CD8-positive, alpha-beta memory T cell (primary cell): Measurements from ENCODE around the gene POLK. TPM values are rescaled to one million over a fixed set of nuclear protein-coding genes. Genes with fewer than 3 reads are reported as not detected.

Experiments used
- CTCF ChIA-PET: fragments of 350-600 bp; sonication (Branson Sonifier 250); formaldehyde crosslinking; loops from one replicate; lab custom pipeline; 2021; ENCODE audit warnings: antibody characterized with exemption; lab: Charles Lee
- POLR2A ChIA-PET: fragments of 350-600 bp; sonication (Branson Sonifier 250); formaldehyde crosslinking; loops from one replicate; lab custom pipeline; 2021; ENCODE audit warnings: antibody characterized with exemption; lab: Charles Lee
- DNase-seq, 5 donors: peaks; one replicate each; pipeline versions ENCODE4 v3.0.0 to v3.0.0-alpha.2; 2020 to 2022; ENCODE audit warnings: mixed read lengths in 1 of 5
- H3K27ac ChIP-seq: one replicate; pipeline ENCODE4 v1.7.0; 2013; ENCODE audit warnings: low read depth, mild to moderate bottlenecking, low read length, moderate library complexity
- H3K27me3 ChIP-seq: 2 replicates; pipeline ENCODE4 v1.7.0; 2013; ENCODE audit warnings: low read length, mild to moderate bottlenecking; ENCODE audit not compliant: insufficient read depth, poor library complexity, severe bottlenecking
- H3K36me3 ChIP-seq: 2 replicates; pipeline ENCODE4 v1.7.0; 2013; ENCODE audit warnings: mild to moderate bottlenecking, low read length, moderate library complexity; ENCODE audit not compliant: insufficient read depth
- H3K4me1 ChIP-seq: 2 replicates; pipeline ENCODE4 v1.7.0; 2013; ENCODE audit warnings: mild to moderate bottlenecking, low read length, moderate library complexity; ENCODE audit not compliant: insufficient read depth
- H3K4me3 ChIP-seq: 2 replicates; pipeline ENCODE4 v1.7.0; 2013; ENCODE audit warnings: mild to moderate bottlenecking, low read length
- H3K9me3 ChIP-seq: 2 replicates; pipeline ENCODE4 v1.7.0; 2013; ENCODE audit warnings: mild to moderate bottlenecking, low read length
- H3K27ac Mint-ChIP-seq, 8 donors: one replicate each; pipeline ENCODE4 v1.8.0; 2020 to 2021; ENCODE audit warnings: mixed read lengths in 8 of 8, mild to moderate bottlenecking in 6 of 8, inconsistent platforms in 3 of 8, moderate library complexity in 3 of 8
- H3K27me3 Mint-ChIP-seq, 2 donors: one replicate each; pipeline ENCODE4 v1.8.0; 2020 to 2021; ENCODE audit warnings: mixed read lengths in 2 of 2, mild to moderate bottlenecking in 1 of 2, moderate library complexity in 1 of 2
- H3K36me3 Mint-ChIP-seq, 3 donors: one replicate each; pipeline ENCODE4 v1.8.0; 2020 to 2021; ENCODE audit warnings: mixed read lengths in 3 of 3, inconsistent platforms in 1 of 3, mild to moderate bottlenecking in 1 of 3
- H3K4me1 Mint-ChIP-seq, 3 donors: one replicate each; pipeline ENCODE4 v1.8.0; 2020 to 2021; ENCODE audit warnings: mixed read lengths in 3 of 3, inconsistent platforms in 1 of 3, mild to moderate bottlenecking in 1 of 3
- H3K4me3 Mint-ChIP-seq, 7 donors: one replicate each; pipeline ENCODE4 v1.8.0; 2020 to 2021; ENCODE audit warnings: mixed read lengths in 7 of 7, mild to moderate bottlenecking in 6 of 7, moderate library complexity in 4 of 7, inconsistent platforms in 2 of 7
- H3K9me3 Mint-ChIP-seq, 5 donors: one replicate each; pipeline ENCODE4 v1.8.0; 2020 to 2022; ENCODE audit warnings: mixed read lengths in 5 of 5, mild to moderate bottlenecking in 3 of 5, moderate library complexity in 2 of 5, inconsistent platforms in 1 of 5
- polyA plus RNA-seq: library from polyadenylated mRNA; unstranded; fragments of 300-500 nt; fragmentation: Illumina TruSeq; gene quantifications from one replicate; pipeline ENCODE4 v1.2.3, GENCODE V29; 2021
- total RNA-seq, 2 experiments: library from RNA; stranded (reverse); gene quantifications; one replicate each; pipeline ENCODE4 v1.2.3, GENCODE V29; 2021

The POLK gene
- total and polyA plus RNA-seq, 3 experiments from 2014 or later = 19.4 to 36.9 (median 35.9) TPM

DNA sequence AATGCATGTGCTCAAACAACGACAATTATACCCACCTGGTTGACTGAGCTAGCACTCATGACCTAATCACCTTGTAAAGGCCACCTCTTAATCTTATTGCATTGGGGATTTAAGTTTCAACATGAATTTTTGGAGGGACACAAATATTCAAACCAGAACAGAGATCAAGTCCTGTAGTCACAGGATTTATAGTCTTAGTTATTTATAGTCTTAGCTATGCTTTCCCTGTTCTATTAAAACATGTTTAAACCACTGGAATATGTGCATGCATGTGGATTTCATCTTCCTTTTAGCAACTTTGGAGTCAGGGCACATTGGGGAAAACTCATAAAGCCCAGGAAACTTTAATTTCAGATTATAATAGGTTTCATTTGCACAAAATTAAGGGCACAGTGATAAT, 126.3 kb downstream of the POLK start:
- H3K9me3 ChIP-seq = no peaks in the 10 kb centered on the region
- H3K4me1 ChIP-seq = no peaks in the 10 kb centered on the region
- H3K27ac Mint-ChIP-seq = no peak overlapping the region
- no peak for DNase-seq
- POLR2A ChIA-PET = no interaction called here
- no peak overlapping the region for H3K4me3 ChIP-seq
- peaks cover 0 to 4% (median 0%) of the 10 kb centered on the region in 5 donors for H3K9me3 Mint-ChIP-seq
- H3K4me1 Mint-ChIP-seq = no peaks in the 10 kb centered on the region
- CTCF ChIA-PET = no interaction called here
- no peaks in the 10 kb centered on the region for H3K27me3 ChIP-seq
- H3K27ac ChIP-seq = no peak overlapping the region
- peaks cover 0 to 7% of the 10 kb centered on the region in 2 donors for H3K27me3 Mint-ChIP-seq
- H3K36me3 ChIP-seq = no peaks in the 10 kb centered on the region
- no peak overlapping the region for H3K4me3 Mint-ChIP-seq
- H3K36me3 Mint-ChIP-seq = peaks cover 0 to 12% (median 0%) of the 10 kb centered on the region in 3 donors

DNA sequence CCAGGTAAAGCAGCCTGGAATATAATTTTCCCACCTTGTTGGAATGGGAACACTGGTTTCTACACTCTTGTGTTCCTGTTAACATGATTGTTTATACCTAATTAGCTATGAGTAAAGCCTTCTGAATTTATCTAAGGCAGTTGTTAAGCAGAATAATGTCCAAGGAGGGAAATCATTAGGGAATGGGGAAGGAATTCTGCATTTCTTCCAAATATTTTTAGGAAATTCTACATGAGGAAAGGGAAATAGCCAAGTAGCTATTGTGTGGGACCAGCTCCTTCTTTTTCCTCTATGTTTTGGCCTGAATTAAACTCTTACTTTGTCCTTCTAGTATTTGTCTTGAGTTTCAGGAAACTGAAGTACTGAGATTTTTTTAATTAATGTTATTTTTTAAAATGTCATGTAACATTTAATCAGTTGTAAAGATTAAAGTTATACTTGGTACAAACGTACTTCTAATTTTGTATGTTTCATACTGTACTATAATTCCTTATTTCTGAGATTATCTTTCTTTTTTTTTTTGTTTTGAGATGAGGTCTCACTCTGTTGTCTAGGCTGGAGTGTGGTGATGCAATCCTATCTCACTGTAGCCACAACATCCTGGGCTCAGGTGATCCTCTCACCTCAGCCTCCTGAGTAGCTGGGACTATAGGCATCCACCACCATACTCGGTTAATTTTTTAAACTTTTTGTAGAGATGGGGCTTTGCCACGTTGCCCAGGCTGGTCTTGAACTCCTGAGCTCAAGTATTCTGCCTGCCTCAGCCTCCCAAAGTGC, 128.0 kb downstream of the POLK start:
- peaks cover 0 to 3% (median 0%) of the 10 kb centered on the region in 3 donors for H3K36me3 Mint-ChIP-seq
- CTCF ChIA-PET = no interaction called here

DNA sequence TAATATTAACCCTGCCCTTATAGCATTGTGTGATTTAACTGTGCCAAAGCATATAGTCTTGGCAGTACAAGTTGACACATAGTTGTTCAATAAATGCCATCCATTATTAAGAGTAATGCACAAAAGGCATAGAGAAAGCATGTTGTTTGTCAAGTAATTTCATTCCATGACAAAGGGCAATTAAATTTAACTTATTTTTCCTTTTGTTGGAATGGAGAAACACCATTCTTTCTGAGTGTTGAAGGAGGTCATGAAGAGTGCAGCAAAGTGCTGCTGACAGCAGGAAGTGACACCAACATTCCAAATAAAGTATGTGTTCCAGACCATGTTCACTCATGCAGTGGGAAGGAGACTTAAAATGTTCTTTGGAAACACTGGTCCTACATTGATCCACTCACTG, 128.7 kb downstream of the POLK start:
- H3K4me1 ChIP-seq = no peaks in the 10 kb centered on the region
- Mint-ChIP-seq H3K27me3 (peaks cover 0 to 7% of the 10 kb centered on the region in 2 donors), H3K36me3 (peaks cover 0 to 3% (median 0%) of the 10 kb centered on the region in 3 donors), H3K9me3 (peaks cover 0 to 4% (median 0%) of the 10 kb centered on the region in 5 donors), H3K4me1 (no peaks in the 10 kb centered on the region), H3K4me3 (no peak overlapping the region), H3K27ac (no peak overlapping the region)
- ChIA-PET POLR2A (no interaction called here), CTCF (no interaction called here)
- DNase-seq = no peak
- H3K36me3 ChIP-seq = no peaks in the 10 kb centered on the region
- no peaks in the 10 kb centered on the region for H3K9me3 ChIP-seq
- H3K4me3 ChIP-seq = no peak overlapping the region
- H3K27me3 ChIP-seq = no peaks in the 10 kb centered on the region
- no peak overlapping the region for H3K27ac ChIP-seq

More for the DNA sequence above, 128.0 kb downstream of the POLK start:
- POLR2A ChIA-PET = no interaction called here
- Mint-ChIP-seq H3K4me1 (no peaks in the 10 kb centered on the region), H3K4me3 (no peak overlapping the region), H3K27me3 (peaks cover 0 to 7% of the 10 kb centered on the region in 2 donors), H3K27ac (no peak overlapping the region), H3K9me3 (peaks cover 0 to 4% (median 0%) of the 10 kb centered on the region in 5 donors)
- Histone ChIP-seq H3K9me3 (no peaks in the 10 kb centered on the region), H3K27ac (no peak overlapping the region), H3K4me3 (no peak overlapping the region), H3K36me3 (no peaks in the 10 kb centered on the region), H3K4me1 (no peaks in the 10 kb centered on the region), H3K27me3 (no peaks in the 10 kb centered on the region)
- DNase-seq = no peak

DNA sequence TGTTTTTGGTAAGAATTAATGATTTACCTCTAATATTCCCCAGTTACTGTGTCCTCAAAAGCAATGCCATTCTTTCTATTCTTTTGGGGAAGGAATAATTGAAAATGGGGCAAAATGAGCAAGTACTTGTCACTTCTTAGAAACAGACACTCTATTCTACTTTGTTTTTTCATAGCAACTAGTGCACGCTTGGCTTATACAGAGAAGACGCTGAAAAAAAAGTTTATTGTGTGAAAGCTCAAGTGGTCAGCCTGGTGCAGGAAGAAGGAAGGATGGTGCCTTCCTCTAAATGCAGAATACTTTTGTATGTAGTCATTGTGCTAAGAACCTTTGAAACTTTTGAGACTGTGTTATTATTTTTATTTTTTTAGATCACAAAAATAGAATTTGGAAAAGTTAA, 129.1 kb downstream of the POLK start:
- POLR2A ChIA-PET = no interaction called here
- no peak overlapping the region for H3K27ac Mint-ChIP-seq

GRCh38 chr5:75648712-75649111, 137.0 kb downstream of the POLK start:
- CTCF ChIA-PET = no interaction called here
- Histone ChIP-seq H3K27me3 (no peaks in the 10 kb centered on the region), H3K36me3 (no peaks in the 10 kb centered on the region), H3K27ac (no peak overlapping the region), H3K9me3 (no peaks in the 10 kb centered on the region), H3K4me3 (no peak overlapping the region), H3K4me1 (no peaks in the 10 kb centered on the region)
- POLR2A ChIA-PET = no interaction called here
- H3K9me3 Mint-ChIP-seq = peaks cover 0 to 6% (median 0%) of the 10 kb centered on the region in 5 donors
- DNase-seq = no peak
- peaks cover 0 to 7% (median 0%) of the 10 kb centered on the region in 3 donors for H3K4me1 Mint-ChIP-seq
- no peaks in the 10 kb centered on the region for H3K27me3 Mint-ChIP-seq
- no peak overlapping the region for H3K27ac Mint-ChIP-seq
- no peak overlapping the region for H3K4me3 Mint-ChIP-seq
- H3K36me3 Mint-ChIP-seq = peaks cover 0 to 6% (median 0%) of the 10 kb centered on the region in 3 donors

More for the DNA sequence above, 129.1 kb downstream of the POLK start:
- H3K9me3 ChIP-seq = no peaks in the 10 kb centered on the region
- CTCF ChIA-PET = no interaction called here
- H3K27ac ChIP-seq = no peak overlapping the region
- no peak for DNase-seq
- no peaks in the 10 kb centered on the region for H3K36me3 ChIP-seq
- H3K27me3 ChIP-seq = no peaks in the 10 kb centered on the region
- no peak overlapping the region for H3K4me3 Mint-ChIP-seq
- no peak overlapping the region for H3K4me3 ChIP-seq
- no peaks in the 10 kb centered on the region for H3K36me3 Mint-ChIP-seq
- peaks cover 0 to 4% (median 0%) of the 10 kb centered on the region in 5 donors for H3K9me3 Mint-ChIP-seq
- H3K4me1 ChIP-seq = no peaks in the 10 kb centered on the region
- H3K4me1 Mint-ChIP-seq = no peaks in the 10 kb centered on the region
- peaks cover 0 to 7% of the 10 kb centered on the region in 2 donors for H3K27me3 Mint-ChIP-seq

Other genes with a start within 250 kb of the POLK start
- gene HMGCR, start 174.7 kb upstream of the POLK start, total RNA-seq = 10 to 100 TPM; 45.9 to 47.7 TPM
- gene HMGCR, start 174.7 kb upstream of the POLK start, polyA plus RNA-seq = 10.9 TPM
- 10 to 100 TPM; 35.0 to 35.4 TPM for gene CERT1, start 262 bp upstream of the POLK start, total RNA-seq
- gene CERT1, start 262 bp upstream of the POLK start, polyA plus RNA-seq = 18.5 TPM
- under 1 TPM in 1 of 2 experiments, not detected in 1; 0.44 TPM for gene ANKDD1B, start 99.6 kb downstream of the POLK start, total RNA-seq
- gene ANKDD1B, start 99.6 kb downstream of the POLK start, polyA plus RNA-seq = 0.12 TPM
- gene POC5, start 205.5 kb downstream of the POLK start, total RNA-seq = 10 to 100 TPM; 15.2 to 15.4 TPM
- gene POC5, start 205.5 kb downstream of the POLK start, polyA plus RNA-seq = 16.9 TPM